Karpas-422 (cell line): ENCODE data around the gene CHST3. TPM values are rescaled to one million over a fixed set of nuclear protein-coding genes. Genes with fewer than 3 reads are reported as not detected.

ENCODE experiments used
- DNase-seq: peaks from one replicate; pipeline ENCODE4 v3.0.0-alpha.2; 2015
- H2AFZ ChIP-seq: fragments of 200-600 bp; sonication (generic); 2 replicates; pipeline ENCODE4 v1.6.1; 2014; ENCODE audit warnings: antibody characterized with exemption, low read length, mixed read lengths
- H3K27ac ChIP-seq: fragments of 200-600 bp; sonication (generic); 2 replicates; pipeline ENCODE4 v1.5.1; 2014; ENCODE audit warnings: mild to moderate bottlenecking, low read length, moderate library complexity
- H3K27me3 ChIP-seq: fragments of 200-600 bp; sonication (generic); 2 replicates; pipeline ENCODE4 v1.6.1; 2014; ENCODE audit warnings: low read length, mixed read lengths
- H3K36me3 ChIP-seq: fragments of 200-600 bp; sonication (generic); 2 replicates; pipeline ENCODE4 v1.6.1; 2014; ENCODE audit warnings: low read length, mixed read lengths; ENCODE audit not compliant: insufficient read depth
- H3K4me1 ChIP-seq: fragments of 200-600 bp; sonication (generic); 2 replicates; pipeline ENCODE4 v1.6.1; 2014; ENCODE audit warnings: mild to moderate bottlenecking, low read length, mixed read lengths
- H3K4me2 ChIP-seq: fragments of 200-600 bp; sonication (generic); 2 replicates; pipeline ENCODE4 v1.6.1; 2014; ENCODE audit warnings: low read length, low read depth, mild to moderate bottlenecking; ENCODE audit not compliant: poor library complexity, severe bottlenecking
- H3K4me3 ChIP-seq: fragments of 200-600 bp; sonication (generic); 2 replicates; pipeline ENCODE4 v1.5.1; 2014; ENCODE audit warnings: mild to moderate bottlenecking, antibody characterized with exemption, low read length, mixed read lengths
- H3K79me2 ChIP-seq: fragments of 200-600 bp; sonication (generic); 2 replicates; pipeline ENCODE4 v1.6.1; 2014; ENCODE audit warnings: mild to moderate bottlenecking, low read length, mixed read lengths
- H3K9ac ChIP-seq: fragments of 200-600 bp; sonication (generic); 2 replicates; pipeline ENCODE4 v1.6.0; 2014; ENCODE audit warnings: low read length
- H3K9me2 ChIP-seq: fragments of 200-600 bp; sonication (generic), shearing (Covaris generic); replicated peaks from 2 replicates; pipeline ENCODE4 v1.6.0; 2014; ENCODE audit warnings: mild to moderate bottlenecking, low read length, moderate library complexity; ENCODE audit not compliant: insufficient read depth
- H3K9me3 ChIP-seq: fragments of 300-700, 200-600 bp; sonication (generic); 2 replicates; pipeline ENCODE4 v1.6.1; 2014; ENCODE audit warnings: low read length, mixed read lengths
- H4K20me1 ChIP-seq: fragments of 200-600 bp; sonication (generic); 2 replicates; pipeline ENCODE4 v1.6.1; 2014; ENCODE audit warnings: mild to moderate bottlenecking, antibody characterized with exemption, low read length, low read depth; ENCODE audit not compliant: insufficient read depth
- total RNA-seq: library from RNA; depleted of rRNA; stranded (reverse); fragments of >200 nt; shearing (Covaris generic); gene quantifications from 2 replicates; pipeline ENCODE4 v1.2.3, GENCODE V29; 2014; ENCODE audit warnings: low replicate concordance

CHST3 gene
- total RNA-seq, 1 experiment from 2014 or later, result not detected

DNA sequence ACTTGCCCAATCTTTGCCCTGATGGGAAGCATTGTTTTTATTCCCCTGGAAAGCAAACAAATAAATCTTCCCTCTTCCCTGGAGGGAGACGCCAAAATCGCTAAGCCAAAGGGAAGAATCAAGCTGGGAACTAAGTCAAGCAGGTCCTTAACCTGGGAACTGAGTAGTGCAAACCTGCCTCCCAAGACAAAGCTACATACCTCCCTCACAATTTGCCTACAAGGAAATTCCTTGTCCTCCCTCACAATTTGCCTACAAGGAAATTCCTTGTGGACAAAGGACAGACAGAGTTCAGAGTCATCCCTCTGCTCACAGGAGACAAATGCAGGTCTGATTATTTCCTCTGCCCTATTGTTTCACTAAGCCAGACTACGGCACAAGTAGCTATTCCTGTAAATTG lies 73.6 kb downstream of the CHST3 start:
- Histone ChIP-seq H3K4me3 (no peak overlapping the region), H3K27ac (no peak overlapping the region), H3K9me2 (no peaks in the 10 kb centered on the region), H3K36me3 (no peaks in the 10 kb centered on the region), H3K4me1 (no peaks in the 10 kb centered on the region), H3K79me2 (no peaks in the 10 kb centered on the region), H3K9me3 (no peaks in the 10 kb centered on the region), H3K27me3 (no peaks in the 10 kb centered on the region), H3K4me2 (no peak overlapping the region), H2AFZ (no peak overlapping the region), H4K20me1 (no peaks in the 10 kb centered on the region), H3K9ac (no peak overlapping the region)
- DNase-seq, result no peak

DNA sequence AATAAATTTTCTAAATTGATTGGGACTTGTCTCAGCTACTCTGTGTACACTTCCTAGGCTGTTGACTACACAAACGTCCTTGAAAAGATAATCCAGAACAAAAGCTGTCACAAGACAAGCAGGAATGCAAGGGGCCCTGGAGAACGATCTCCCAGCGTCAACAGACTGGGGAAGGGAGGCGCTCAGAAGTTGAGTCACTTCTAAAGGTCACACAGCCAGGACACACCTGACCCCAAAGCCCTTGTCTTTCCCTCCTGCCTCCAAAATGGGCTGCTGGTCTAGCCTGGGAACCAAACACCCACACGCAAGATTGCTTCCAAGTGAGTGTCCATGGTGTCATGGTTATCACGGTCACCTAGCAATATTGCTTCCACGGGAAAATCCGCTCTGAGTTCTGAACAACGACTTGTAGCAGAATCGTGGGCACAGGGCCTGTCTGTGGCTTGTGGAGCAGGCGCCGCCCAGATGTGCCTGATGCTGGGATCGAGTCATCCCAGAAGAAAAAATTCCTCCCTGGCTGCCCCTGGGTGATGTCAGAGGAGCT lies 74.3 kb downstream of the CHST3 start:
- Histone ChIP-seq H3K4me2 (no peak overlapping the region), H3K9me2 (no peaks in the 10 kb centered on the region), H2AFZ (no peak overlapping the region), H3K36me3 (no peaks in the 10 kb centered on the region), H3K27ac (no peak overlapping the region), H3K9ac (no peak overlapping the region), H3K4me3 (no peak overlapping the region), H3K9me3 (no peaks in the 10 kb centered on the region), H3K4me1 (no peaks in the 10 kb centered on the region), H3K27me3 (no peaks in the 10 kb centered on the region), H4K20me1 (no peaks in the 10 kb centered on the region), H3K79me2 (no peaks in the 10 kb centered on the region)
- DNase-seq, result no peak

DNA sequence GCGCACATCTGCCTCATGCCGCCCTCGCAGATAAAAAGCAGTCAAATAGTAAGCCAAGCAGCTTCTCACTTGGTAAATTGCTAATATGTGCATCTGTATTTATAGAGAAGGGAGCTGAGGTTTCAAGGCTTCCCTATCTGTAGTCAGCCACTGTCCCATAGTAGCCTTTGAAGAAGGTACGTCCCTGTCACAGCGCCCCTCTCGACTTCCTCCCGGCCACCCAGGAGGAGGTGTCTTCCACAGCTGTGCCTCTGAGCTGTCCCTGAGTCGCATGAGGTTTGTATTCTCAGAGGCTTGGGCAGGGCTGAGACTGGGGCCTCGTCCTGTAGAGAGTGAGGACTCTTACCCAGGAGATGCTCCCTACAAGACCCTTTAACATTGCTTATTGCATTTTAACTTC lies 75.2 kb downstream of the CHST3 start:
- H3K9me2 ChIP-seq, result no peaks in the 10 kb centered on the region
- H2AFZ ChIP-seq, result no peak overlapping the region
- H3K36me3 ChIP-seq, result no peaks in the 10 kb centered on the region
- no peak overlapping the region for H3K27ac ChIP-seq
- H3K4me3 ChIP-seq, result no peak overlapping the region
- no peak overlapping the region for H3K4me2 ChIP-seq
- DNase-seq, result no peak
- H3K27me3 ChIP-seq, result no peaks in the 10 kb centered on the region
- no peaks in the 10 kb centered on the region for H3K4me1 ChIP-seq
- H3K9me3 ChIP-seq, result no peaks in the 10 kb centered on the region
- H3K79me2 ChIP-seq, result no peaks in the 10 kb centered on the region
- no peak overlapping the region for H3K9ac ChIP-seq
- H4K20me1 ChIP-seq, result no peaks in the 10 kb centered on the region

DNA sequence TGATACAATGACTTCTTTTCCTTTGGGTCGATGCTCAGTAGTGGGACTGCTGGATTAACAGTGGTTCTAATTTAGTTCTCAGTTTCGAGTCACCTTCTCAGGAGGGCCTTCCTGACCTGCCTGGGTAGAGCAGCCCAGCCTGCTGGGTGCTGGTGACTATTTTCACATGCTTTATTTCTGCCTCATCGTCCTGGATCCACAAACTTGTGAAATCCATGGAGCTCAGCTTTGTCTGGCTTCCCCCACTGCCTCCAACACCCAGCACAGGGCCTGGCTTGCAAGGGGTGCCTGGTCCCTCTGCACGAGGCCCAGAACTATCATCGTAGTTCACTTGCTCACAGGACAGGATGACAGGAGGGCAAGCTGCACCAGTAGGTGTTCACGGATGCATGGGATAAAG lies 77.3 kb downstream of the CHST3 start:
- Histone ChIP-seq H2AFZ (no peak overlapping the region), H3K4me3 (no peak overlapping the region), H4K20me1 (no peaks in the 10 kb centered on the region), H3K4me1 (no peaks in the 10 kb centered on the region), H3K9ac (no peak overlapping the region), H3K79me2 (no peaks in the 10 kb centered on the region), H3K27ac (no peak overlapping the region), H3K36me3 (no peaks in the 10 kb centered on the region), H3K27me3 (no peaks in the 10 kb centered on the region), H3K4me2 (no peak overlapping the region), H3K9me3 (no peaks in the 10 kb centered on the region), H3K9me2 (no peaks in the 10 kb centered on the region)
- no peak for DNase-seq

DNA sequence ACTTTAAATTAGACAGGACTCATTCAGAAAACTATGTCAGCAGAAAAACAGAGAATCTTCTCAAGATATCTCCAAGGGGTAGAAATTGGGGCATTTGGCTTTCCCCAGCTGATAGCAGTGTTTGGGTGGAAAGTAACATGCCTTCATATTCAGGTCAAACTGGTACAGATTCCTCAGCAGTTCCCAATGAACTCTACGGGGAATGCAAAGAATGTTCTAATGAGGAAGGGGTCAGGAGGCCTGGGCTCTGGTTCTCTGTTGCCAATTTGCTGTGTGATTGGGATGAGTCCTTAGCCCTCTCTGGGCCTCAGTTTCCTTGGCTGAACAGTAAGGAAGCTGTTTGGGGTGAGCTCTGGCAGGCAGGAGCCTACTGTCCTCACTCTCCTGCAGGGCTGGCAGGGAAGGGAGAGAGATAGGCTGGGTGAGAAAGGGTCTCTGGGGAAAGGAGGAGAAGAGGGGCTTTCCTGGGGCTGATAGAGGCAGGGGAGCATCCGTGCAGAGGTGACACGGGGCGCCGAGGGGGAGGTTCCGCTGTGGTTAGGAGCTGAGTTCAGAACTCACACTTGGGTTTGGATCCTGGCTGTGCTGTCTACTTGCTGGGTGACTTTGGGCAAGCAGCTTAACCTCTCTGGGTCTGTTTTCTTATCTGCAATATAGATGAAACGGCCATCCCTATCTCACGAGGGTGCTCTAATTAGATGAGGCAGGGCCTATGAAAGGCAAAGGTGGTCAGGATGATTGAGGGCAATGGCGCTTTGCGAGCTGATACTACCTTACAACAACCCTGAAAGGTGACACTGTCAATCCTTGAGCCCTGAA lies 79.0 kb downstream of the CHST3 start:
- Histone ChIP-seq H2AFZ (no peak overlapping the region), H3K4me3 (no peak overlapping the region), H3K4me1 (no peaks in the 10 kb centered on the region), H3K79me2 (no peaks in the 10 kb centered on the region), H3K9me3 (no peaks in the 10 kb centered on the region), H3K9me2 (no peaks in the 10 kb centered on the region), H3K27me3 (no peaks in the 10 kb centered on the region), H3K4me2 (no peak overlapping the region), H3K9ac (no peak overlapping the region), H3K27ac (no peak overlapping the region), H4K20me1 (no peaks in the 10 kb centered on the region), H3K36me3 (no peaks in the 10 kb centered on the region)
- no peak for DNase-seq

DNA sequence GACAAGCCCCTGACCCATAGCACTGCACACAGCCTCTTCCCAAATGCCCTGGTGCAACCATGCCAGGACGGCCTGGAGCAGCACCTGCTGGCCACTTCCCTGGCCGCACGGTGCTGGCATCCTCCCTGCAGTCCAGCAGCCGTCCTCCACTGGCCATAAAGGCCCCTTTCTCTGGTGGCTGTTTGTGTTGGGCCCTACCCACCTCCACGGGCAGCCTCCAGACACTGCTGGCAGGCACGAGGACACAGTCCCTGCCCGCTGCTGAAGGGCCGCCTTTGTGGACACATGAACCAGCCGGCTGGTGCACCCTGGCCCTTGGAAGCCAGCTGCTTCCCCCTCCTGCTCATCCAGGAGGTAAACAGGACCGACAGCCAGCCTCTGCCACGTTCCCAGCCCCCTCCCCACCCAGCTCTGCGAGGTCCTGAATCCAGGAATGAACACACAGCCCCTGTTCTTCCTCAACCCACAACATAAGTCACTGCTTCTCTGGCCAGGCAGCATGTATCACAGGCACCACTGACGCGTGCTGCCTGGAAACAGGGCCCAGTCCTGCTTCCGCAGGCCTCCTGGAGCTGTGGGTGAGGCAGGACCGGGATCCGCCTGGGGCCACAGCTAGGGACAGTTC lies 80.3 kb downstream of the CHST3 start:
- H3K9me3 ChIP-seq, result peaks cover 1% of the 10 kb centered on the region; the same call in 1 of the 2 replicates
- no peak overlapping the region for H2AFZ ChIP-seq
- no peak overlapping the region for H3K4me3 ChIP-seq
- no peaks in the 10 kb centered on the region for H3K4me1 ChIP-seq
- no peaks in the 10 kb centered on the region for H3K79me2 ChIP-seq
- H3K9ac ChIP-seq, result no peak overlapping the region
- peaks cover under 1% of the 10 kb centered on the region; the same call in 1 of the 2 replicates for H3K27me3 ChIP-seq
- H4K20me1 ChIP-seq, result no peaks in the 10 kb centered on the region
- H3K9me2 ChIP-seq, result no peaks in the 10 kb centered on the region
- no peak overlapping the region for H3K27ac ChIP-seq
- no peak for DNase-seq
- H3K4me2 ChIP-seq, result no peak overlapping the region
- no peaks in the 10 kb centered on the region for H3K36me3 ChIP-seq

DNA sequence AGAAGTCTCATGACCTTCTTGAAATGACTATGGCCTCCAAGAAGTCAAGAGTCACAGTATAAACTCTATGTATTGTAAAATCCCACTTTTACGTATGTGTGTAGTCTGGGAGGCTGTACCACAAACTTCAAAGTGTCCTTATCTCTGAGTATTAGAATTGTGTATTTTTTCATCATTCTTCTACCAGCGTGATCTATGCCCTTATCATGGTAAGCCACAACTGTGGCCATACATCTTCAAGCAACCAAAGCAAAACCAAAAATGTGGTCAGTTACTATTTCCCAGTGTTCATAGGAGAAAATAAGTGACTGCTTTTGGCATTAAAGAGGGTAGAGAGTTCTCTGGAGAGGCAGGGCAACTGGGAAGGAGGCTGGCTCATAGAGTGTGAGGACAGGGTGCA lies 81.4 kb downstream of the CHST3 start:
- H4K20me1 ChIP-seq, result no peaks in the 10 kb centered on the region
- H3K36me3 ChIP-seq, result no peaks in the 10 kb centered on the region
- H3K9me2 ChIP-seq, result no peaks in the 10 kb centered on the region
- DNase-seq, result no peak
- no peak overlapping the region for H3K4me3 ChIP-seq
- no peak overlapping the region for H2AFZ ChIP-seq
- H3K4me2 ChIP-seq, result no peak overlapping the region
- H3K27ac ChIP-seq, result no peak overlapping the region
- H3K27me3 ChIP-seq, result peaks cover 2% of the 10 kb centered on the region; the same call in 1 of the 2 replicates
- no peak overlapping the region for H3K9ac ChIP-seq
- H3K9me3 ChIP-seq, result peaks cover 5% of the 10 kb centered on the region
- H3K79me2 ChIP-seq, result no peaks in the 10 kb centered on the region
- peaks cover 6% of the 10 kb centered on the region for H3K4me1 ChIP-seq

DNA sequence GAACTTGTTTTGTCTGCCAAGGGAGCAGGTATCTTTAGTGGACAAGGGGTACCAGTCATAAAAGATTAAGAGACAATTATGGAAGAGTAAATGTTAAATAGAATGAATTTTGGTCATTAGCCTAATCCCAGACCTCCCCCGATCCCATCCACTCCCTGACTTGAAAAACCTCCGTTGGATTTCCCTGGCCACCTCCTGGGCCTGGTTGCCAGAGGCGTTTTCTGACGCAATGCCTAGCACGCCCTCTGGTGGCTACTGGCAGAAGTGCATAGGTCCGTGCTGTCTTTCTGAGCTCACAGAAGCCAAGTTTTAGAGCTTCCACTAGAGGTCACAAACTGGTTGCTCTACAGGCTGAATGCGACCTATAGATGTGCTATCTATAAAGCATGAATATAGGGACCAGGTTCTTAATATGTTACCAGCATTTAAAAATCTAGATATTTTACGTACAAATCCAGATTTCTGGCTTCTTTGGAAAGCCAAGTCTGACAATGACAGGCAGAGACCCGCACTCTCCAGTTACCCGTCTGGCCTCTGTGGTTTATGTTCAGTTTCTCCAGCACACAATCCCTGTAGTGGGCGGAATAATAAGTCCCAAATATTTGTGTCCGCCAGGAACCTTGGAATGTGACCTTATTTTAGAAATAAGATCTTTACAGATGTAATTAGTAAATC lies 84.4 kb downstream of the CHST3 start:
- H3K36me3 ChIP-seq, result no peaks in the 10 kb centered on the region
- no peaks in the 10 kb centered on the region for H3K9me2 ChIP-seq
- H3K4me2 ChIP-seq, result no peak overlapping the region
- no peak overlapping the region for H3K9ac ChIP-seq
- no peaks in the 10 kb centered on the region for H3K79me2 ChIP-seq
- DNase-seq, result peak; percentile 96
- no peak overlapping the region for H2AFZ ChIP-seq
- H3K27me3 ChIP-seq, result peaks cover 2% of the 10 kb centered on the region; the same call in 1 of the 2 replicates
- peaks cover 6% of the 10 kb centered on the region for H3K4me1 ChIP-seq
- no peaks in the 10 kb centered on the region for H4K20me1 ChIP-seq
- H3K4me3 ChIP-seq, result no peak overlapping the region
- no peak overlapping the region for H3K27ac ChIP-seq
- peaks cover 5% of the 10 kb centered on the region for H3K9me3 ChIP-seq
